GM18868 (cell line): ENCODE results near the gene TSHZ2.
"Not testable (repeated sequence)": the region's sequence is repeated elsewhere in the genome, so short reads cannot be mapped to it uniquely, and the experiment has no call there.

ENCODE experiments used
- ATAC-seq: cut with Tn5 transposase; IDR thresholded peaks from one replicate; pipeline ENCODE4 v1.9.1; 2021; ENCODE audit warnings: mild to moderate bottlenecking, moderate library complexity; ENCODE audit not compliant: unreplicated experiment

TSHZ2 gene

DNA sequence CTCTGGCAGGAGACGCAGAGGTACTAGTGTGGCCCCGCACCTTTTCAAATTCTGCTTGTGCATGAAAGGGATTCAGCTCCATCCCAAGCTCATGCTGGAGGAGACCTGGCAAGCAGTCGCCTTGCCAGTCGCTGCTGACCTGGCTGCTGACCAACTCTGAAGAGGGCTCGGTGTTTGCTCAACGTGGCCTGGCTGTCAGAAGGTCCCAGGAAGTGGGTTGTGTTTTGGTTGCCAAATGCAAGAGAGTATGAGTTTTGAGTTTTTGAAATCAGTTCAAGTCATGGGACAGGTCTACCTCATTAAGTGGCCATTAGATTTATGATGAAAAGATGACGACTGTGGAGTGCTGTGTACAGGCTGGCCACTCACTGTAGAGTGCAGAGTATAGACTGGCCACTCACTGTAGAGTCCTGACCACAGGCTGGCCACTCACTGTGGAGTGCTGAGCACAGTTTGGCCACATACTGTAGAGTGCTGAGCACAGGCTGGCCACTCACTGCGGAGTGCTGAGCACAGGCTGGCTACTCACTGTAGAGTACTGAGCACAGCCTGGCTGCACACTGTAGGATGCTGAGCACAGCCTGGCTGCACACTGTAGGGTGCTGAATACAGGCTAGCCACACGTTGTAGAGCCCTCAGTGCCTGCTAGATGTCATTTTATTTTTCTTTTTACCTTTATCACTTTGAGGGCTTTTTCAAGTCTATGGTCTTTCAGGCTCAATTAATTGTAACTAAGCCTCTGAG is 427.6 kb downstream of the TSHZ2 start:
- ATAC-seq = no peak

DNA sequence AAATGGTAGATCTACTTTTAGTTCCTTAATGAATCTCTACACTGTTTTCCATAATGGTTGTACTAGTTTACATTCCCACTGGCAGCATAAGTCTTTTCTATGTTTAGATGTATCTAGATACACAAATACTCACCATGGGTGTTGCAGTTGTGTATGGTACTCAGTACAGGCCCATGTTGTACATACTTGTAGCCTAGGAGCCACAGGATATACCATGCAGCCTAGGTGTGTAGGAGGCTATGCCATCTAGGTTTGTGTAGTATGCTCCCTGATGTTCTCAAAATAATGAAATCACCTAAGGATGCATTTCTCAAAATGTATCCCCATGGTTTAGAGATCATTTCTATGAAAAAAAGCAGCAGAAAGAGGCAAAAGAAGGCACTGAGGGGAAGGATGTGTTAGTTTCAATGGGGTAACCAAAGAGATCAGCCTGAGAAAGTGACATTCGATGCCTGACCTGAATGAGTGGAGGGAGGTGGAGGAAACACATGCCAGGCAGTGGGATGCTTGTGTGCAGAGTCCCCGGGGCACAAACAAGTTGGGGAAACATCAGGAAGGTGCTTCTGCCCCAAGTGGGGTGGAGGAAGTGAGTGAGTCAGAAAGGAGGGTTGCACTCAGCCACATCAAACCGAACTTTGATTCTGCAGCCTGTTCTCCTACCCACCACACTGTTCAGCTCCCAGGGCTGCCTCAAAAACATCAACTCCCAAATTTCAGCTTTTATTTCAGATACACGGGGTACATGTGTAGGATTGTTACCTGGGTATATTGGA is 430.3 kb downstream of the TSHZ2 start:
- no peak for ATAC-seq

DNA sequence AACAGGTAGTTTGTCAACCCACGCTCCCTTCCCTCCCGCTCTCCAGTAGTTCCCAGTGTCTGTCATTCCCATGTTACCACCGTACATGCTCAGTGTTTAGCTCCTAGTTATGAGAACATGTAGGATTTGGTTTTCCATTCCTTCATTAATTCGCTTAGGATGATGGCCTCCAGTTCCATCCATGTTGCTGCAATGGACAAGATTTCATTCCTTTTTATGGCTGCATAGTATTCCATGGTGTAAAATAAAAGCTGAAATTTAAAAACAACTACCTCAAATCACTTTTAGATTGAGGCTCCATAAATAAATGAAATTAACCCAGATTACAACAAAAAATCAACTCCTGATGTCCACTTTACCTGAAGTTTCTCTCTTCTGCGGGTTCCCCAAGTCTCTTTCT is 430.9 kb downstream of the TSHZ2 start:
- ATAC-seq = no peak

DNA sequence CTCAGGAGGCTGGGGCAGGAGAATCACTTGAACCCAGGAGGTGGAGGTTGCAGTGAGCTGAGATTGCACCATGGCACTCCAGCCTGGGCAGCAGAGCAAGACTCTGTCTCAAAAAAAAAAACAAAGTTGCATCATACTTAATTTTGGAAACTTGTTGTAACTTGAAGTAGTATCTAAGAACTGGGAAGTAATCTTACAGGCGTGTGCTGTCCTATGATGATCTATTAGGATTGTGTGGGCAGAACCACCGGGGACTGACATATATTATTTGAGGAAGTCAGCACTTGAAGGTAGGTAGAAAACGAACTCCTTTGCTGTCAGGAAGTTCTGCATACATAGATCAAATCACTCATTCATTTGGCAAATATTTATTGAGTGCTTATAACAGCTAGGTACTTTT is 433.0 kb downstream of the TSHZ2 start:
- ATAC-seq = no peak

DNA sequence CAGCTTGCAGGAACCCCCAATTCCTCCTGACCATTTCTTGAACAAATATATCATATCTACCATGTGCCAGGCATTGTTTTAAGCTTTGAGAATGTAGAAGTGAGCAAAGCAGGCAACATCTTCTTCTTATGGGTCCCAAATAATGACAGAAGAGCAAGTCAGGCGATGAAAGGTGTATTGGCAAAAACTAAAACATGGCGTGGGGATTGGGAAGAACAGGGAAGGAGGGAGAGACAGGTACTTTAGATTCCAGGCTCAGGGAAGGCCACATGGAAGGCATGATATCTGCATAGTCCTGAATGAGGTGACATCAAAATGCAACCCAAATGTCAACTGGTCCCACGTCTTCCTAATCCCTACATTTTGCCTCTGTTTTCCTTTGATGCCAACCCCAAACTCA is 434.4 kb downstream of the TSHZ2 start:
- no peak for ATAC-seq

DNA sequence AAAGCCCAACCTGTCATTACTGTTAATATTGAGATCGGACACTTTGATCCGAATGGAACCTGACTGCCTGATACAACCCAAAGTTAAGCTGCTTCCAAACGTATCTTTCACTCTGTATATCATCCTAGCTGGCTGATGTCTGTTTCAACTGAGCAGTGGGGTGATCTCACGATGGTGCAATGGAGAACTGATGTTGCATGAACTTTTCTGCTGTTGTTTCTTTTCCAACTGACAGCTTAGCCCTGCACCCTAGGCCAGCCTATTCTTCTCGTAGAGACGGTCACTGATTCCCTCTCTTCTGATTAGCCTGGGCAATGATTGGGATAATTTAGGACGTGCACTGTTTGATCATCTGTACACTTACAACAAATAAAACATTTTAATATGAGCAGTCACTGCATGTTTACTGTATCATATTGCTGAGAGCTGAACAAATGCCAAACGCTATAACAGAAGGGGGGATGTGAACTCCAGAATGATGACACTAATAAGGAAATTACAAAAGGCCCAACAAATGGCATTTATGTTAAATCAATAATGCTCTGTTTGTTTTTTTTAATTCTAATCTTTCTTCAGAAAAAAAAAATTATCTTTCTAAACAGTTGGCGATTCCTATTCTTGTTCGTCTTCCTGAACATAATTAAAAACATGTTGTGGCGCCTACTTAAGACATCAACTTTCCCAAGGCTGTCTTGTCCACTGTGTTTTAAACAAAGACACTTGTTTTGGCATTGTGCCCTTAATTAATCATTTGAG is 436.7 kb downstream of the TSHZ2 start:
- ATAC-seq = no peak

DNA sequence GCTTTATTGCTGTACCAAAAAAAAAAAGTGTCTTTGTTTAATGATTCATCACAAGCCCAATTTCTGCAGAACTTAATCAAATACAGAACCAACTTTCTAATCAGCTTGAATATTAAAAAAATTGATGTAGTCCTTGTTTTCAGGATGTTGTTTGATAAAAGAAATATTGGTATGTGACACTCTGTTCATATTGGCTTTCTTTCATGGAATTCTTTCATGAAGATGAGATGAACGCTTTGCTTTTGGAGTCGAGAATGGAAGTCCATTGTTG is 437.2 kb downstream of the TSHZ2 start:
- ATAC-seq = no peak

DNA sequence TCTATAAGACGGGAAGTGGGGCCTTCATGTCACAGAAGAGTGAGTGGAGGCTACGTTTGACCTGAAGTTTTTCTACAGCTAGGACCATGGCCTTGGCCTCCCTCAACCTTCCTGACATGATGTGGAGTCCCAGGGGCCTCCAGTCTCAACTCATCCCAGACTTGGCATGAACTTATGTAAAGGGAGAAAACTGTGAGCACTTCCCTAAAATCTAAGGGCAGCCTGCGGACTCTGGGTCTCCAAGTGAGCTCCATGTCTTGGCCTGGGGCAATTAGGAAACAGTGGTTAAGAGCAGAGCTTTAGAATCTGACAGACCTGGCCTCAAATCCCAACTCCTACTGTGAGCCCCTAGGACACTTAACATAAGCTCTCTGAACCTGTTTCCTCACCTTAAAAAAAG is 439.0 kb downstream of the TSHZ2 start:
- ATAC-seq = no peak

DNA sequence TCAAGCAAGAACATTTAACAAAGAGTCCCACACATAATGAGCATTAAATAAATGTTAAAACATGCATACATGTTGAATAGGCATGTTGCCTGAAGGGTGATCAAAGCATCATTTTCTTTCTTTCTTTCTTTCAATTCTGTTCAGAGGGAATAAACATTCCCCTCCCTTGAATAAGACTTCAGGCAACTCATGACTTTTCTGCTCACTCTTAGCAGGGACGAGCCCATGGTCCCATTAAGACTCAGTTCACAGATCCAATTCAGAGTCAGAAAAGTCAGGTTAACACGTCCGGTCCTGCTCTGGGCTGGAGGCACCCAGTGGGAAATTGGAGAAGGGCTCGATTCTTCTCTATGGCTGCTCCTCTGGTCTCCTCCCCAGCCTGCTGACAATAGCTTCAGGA is 439.7 kb downstream of the TSHZ2 start:
- no peak for ATAC-seq

DNA sequence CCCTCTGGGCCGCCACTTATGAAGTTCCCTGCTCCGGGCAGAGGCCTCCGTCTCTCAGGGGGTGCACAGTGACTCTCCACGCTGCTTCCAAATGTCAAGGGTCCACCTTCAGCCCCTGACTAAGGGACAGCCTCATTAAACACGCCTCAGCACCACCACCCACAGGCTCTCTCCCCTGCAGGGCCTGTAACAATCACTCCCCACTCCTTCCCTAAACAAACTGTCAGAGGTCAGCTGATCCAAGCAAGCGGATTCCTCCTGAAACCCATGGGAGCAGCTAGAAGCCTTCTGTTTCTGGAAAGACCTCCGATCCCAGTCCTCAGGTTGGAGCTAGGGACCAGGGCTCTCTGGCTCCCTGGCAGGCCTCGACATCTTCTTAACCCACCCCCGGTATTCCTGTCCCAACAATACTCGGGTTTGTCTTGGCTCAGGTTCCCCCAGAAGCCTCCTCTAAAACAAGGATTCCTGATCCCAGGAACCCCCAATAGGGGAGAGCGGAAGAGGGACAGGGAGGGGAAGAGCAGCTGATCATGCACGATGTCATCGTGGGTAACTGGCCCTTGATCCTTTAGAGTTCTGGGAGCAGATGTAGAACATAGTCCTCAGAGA is 440.5 kb downstream of the TSHZ2 start:
- ATAC-seq = no peak

DNA sequence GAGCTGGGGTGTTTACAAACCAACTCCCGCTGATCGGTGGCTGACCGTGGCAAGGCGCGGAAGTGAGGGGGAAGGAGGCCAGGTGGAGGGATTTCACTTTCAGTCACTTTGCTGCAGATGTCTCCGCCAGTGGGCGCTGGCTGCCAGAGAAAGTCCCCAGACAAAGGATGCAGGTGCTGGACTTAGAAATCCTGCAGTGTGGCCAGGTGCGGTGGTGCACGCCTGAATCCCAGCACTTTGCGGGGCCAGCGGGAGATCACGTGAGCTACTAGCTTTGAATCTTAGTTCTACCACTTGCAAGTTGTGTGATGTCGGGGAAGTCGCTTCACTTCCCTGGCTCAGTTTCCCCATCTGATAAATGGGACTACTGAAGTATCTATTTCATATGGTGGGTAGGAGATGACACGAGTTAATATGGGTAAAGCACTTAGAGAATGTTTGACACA is 441.1 kb downstream of the TSHZ2 start:
- ATAC-seq = peak; percentile 96

DNA sequence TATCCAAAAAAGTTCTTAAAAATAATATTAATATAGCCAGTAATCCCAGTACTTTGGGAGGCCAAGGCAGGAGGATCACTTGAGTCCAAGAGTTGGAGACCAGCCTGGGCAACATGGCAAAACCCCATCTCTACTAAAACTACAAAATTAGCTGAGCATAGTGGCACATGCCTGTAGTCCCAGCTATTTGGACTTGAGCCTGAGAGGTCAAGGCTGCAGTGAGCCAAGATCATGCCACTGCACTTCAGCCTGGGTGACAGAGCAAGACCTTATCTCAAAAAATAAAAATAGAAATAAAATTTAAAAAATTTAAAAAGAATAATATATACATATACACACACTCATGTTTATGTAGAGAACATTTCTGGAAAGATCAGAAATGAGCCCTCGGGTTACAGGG is 441.7 kb downstream of the TSHZ2 start:
- ATAC-seq = not testable (repeated sequence)

DNA sequence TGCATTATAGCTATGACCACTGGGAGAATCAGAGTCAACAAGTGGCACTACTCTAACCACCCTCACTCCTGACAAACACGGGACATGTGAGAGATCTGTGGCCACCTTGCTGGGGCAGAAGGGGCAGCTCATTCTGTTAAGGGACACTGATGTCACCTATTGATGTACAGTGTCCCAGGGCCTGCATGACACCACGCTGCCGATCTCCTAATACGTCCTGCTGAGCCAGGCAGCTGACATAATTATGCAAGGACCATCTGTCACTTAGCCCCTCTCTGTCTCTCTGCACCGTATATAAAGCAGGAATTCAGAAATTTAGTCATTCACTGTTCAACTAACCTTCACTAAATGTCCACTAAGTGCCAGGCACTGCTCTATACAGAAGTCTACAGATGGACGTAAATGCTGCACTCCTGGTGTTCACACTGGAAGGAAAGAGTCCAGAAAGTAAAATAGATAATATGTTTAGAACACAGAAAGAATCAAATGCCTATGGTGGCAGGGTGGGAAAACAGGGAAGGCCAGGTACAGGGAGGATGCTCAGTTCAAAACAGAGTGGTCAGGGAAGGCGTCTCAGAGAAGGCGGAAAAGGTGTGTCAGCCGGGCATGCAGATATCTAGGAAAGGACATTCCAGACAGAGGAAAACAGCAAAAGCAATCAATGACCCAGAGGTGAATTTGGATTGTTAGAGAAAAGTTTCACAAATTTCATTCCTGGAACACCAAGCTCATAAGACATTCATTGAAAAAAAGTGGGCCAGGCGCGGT is 447.7 kb downstream of the TSHZ2 start:
- ATAC-seq = no peak

DNA sequence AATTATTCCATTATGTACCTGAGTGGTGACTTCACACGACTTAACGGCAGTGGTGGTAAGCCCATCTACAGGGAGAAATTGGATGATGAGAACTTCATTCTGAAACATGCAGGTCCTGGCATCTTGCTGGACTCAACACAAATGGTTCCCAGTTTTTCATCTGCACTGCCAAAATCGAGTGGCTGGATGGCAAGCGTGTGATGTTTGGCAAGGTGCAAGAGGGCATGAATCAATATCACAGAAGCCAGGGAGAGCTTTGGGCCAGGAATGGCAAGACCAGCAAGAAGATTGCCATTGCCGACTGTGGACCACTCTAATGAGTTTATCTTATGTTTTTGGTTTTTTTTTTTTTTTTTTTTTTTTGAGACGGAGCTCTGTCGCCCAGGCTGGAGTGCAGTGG is 449.2 kb downstream of the TSHZ2 start:
- no peak for ATAC-seq

DNA sequence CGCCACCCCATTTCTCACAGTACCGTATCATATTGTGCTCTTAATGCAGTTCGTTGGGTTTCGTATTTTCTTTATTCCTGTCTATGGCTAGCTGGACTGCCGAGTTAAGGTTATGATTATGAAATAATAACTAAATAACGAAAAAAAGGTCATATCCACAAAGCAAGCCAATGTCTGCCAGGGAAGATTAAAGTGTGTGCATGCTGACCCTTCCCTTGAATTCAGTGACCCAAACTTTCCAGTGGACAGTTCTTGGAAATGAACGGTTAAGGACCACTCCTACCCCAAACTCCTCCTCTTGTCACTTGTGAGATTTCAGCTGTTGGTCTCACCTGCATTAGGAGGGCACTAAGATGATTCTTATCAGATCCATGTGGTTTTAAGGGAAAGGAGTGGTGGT is 449.9 kb downstream of the TSHZ2 start:
- no peak for ATAC-seq

DNA sequence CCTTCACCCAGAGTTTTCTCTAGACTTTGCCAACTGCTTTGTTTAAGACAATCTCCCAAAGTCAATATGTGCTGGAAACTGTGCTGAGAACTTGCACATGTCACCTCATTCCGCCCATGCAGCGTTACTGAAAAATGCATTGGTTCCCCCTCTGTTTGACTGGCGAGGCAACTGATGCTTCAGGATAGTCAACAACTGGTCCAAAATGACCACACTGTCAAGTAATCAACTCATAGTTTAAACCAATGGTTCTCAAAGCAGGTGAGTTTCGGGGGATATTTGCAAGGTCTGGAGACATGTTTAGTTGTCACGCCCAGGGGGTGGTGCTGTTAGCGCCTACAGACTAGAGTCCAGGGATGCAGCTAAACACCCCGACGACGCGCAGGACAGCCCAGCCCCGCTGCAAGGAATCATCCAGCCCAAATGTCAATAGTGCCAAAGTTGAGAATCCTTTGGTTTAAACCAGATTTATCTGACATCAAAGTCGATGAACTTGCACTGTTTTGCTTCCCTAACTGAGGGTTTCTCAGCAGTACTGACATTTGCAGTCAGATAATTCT is 451.5 kb downstream of the TSHZ2 start:
- no peak for ATAC-seq

DNA sequence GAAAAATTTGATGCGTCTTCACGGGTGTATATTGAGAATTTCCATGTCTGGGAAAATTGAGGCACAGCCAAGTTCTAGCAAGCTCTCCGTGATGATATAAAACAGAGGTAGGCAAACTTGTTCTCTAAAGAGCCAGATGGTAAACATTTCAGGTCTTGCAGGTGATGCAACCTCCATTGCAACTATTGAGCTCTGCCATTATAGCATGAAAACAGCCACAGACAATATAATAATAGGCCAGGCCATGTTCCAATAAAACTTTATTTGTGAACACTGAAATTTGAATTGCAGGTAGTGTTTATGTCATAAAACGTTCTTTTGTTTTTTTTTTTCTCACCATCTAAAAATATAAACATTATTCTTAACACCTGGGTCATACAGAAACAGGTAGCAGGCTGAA is 453.3 kb downstream of the TSHZ2 start:
- no peak for ATAC-seq

DNA sequence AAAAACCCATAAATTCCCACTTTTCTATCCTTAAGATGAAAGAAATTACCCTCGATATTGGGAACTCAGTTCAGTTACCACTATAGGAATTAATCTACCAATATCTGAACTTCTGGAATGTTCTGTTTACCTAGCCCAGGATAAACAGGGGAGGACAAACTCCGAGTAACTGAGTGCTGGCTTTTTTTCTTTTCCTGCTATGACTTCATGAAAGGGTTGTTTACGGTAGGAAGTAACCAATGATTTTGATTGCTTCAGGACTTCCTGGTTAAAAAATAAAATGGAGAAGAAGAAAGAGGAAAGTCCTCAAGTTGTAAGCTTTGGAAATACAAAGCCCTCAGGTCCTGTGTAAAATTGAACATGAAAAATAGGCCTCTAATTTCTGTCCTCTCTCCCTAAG is 453.8 kb downstream of the TSHZ2 start:
- no peak for ATAC-seq

DNA sequence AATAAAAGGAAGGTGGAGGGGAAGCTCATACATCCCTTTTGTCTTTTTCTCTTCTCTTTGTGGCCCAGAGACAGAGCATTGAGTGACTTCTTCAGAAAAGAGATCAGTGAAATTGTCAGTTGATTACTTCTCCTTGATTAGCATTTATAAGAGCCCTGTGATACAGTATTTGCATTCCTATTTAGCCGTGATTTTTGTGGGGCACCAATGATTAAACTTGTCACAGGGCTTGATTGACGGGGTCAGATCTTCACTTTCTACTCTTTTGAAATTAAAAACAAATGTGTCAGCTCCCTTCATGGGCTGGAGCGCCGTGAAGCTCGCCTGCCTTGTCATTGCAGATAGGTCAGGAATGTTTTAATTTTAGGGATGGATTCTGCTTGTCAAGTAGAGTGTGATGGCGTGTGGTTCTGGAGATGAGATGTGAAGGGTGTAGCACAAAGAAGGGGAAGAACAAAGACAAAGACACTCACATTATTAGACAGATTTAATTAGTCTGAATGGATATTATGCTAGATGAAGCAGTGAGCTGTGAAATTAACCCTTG is 454.7 kb downstream of the TSHZ2 start:
- no peak for ATAC-seq

DNA sequence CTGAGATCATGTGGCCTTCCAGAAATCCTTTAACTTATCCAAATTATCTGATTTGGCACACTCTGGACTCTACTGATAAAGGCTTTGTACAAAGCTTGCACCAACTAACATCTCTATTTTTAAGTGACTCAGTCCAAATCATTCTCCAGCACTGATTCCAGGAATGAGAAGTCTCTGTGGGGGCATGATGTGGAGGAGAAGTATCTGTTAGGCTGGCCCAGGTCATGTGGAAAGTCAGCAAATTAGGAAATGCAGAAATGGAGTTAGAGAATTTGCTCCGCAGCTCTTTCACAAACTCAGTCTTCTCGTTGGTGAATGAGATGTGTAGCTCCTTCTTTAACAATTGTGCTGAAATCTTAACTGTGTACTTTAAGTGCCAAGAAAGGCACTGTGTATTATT is 455.8 kb downstream of the TSHZ2 start:
- no peak for ATAC-seq
